Stimulated activated CD8-positive, alpha-beta memory T cell treated with anti-CD3 and anti-CD28 coated beads, Interleukin-15, amount 100 ng/mL, for 48 hours (primary cell): ENCODE data around the gene COL18A1.

ENCODE experiments used
- DNase-seq, 2 donors: peaks; one replicate each; pipeline ENCODE4 v3.0.0-alpha.2; 2020; ENCODE audit warnings: low read depth in 2 of 2

COL18A1 gene

GRCh38 chr21:45414396-45415187 lies 9.6 kb downstream of the COL18A1 start:
- no peak for DNase-seq

DNA sequence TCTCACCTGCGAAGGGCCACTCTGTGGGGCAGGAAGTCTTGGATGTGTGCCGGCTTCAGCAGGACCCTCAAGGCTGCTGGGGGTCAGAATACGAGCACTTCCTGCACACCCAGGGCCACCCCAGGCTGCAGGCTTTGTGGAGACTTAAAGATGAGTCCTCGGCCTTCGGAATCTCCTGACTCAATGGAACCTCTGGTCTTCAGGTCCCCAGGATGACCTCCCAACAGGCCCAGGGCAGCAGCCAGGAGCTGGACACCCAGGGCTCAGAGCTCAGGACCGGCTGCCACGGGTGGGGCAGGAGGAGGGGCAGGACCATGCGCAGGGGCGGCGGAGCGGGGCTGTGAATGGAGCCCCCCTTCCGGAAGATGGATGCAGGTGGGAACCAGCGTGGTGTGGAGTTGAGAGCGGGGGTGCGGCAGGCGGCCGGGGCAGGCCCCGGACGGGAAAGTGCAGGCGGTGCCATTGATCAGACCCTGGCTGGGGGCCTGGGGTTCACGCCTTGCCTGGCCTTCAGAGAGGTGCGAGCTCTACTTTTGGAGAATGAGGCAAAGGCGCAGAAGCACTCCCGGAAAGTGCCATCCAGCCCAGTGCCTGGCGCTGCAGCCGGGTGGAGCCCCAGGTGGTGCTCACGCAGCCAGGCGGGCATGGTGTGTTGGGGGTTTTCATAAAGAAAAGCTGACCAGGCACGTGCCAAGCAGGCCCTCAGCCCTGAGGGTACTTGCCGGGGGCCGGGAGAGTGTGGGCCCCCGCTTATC lies 10.4 kb downstream of the COL18A1 start:
- DNase-seq, result no peak

DNA sequence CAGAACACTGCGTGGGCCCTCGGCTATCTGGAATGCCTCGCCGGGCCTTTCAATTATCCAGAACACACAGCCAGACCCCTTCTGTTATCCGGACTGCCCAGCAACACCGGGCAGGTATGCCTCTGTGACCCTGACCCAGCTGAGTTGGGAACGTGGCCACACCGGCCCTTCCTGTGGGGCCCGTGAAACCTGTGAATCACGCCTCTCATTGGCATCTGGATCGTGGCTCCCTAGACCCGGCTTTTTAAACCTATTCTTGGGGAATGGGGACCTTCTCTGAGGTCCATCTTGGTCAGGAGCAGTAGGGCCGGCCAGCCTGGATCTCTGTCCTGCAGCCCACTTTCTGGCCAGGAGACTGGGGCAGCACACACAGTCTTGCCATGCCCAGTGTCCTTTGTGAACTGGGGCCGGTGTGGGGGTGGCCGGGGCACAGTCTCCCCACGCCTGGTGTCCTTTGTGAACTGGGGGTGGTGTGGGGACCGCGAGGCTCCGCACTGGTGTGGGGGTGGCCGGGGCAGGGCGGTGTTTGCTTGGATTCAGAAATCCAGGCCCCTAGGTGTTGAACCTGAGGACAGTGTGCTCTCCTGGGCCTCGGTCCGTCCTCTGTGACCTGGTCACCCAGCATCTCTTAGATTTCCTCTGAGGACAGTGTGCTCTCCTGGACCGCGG lies 11.1 kb downstream of the COL18A1 start:
- no peak for DNase-seq

GRCh38 chr21:45416620-45417019 lies 11.7 kb downstream of the COL18A1 start:
- DNase-seq, result no peak

GRCh38 chr21:45417256-45417950 lies 12.4 kb downstream of the COL18A1 start:
- DNase-seq, result no peak

GRCh38 chr21:45417951-45418300 lies 13.0 kb downstream of the COL18A1 start:
- DNase-seq, result no peak

GRCh38 chr21:45418301-45419071 lies 13.5 kb downstream of the COL18A1 start:
- no peak for DNase-seq

- no peak for DNase-seq
Observed at GRCh38 chr21:45419162-45419561, 14.2 kb downstream of the COL18A1 start.

GRCh38 chr21:45420061-45421041 lies 15.4 kb downstream of the COL18A1 start:
- DNase-seq, result no peak

- DNase-seq, result no peak
Observed at GRCh38 chr21:45421071-45421845, 16.3 kb downstream of the COL18A1 start.

GRCh38 chr21:45421846-45422775 lies 17.1 kb downstream of the COL18A1 start:
- no peak for DNase-seq

- DNase-seq, result no peak
Observed at GRCh38 chr21:45423201-45423955, 18.4 kb downstream of the COL18A1 start.

GRCh38 chr21:45423968-45424853 lies 19.2 kb downstream of the COL18A1 start:
- DNase-seq, result no peak

GRCh38 chr21:45424854-45425795 lies 20.2 kb downstream of the COL18A1 start:
- no peak for DNase-seq
